ENCODE data around the gene PNMA8C.
"Not testable (repeated sequence)": the region's sequence is repeated elsewhere in the genome, so short reads cannot be mapped to it uniquely, and the experiment has no call there.

Gene PNMA8C

DNA sequence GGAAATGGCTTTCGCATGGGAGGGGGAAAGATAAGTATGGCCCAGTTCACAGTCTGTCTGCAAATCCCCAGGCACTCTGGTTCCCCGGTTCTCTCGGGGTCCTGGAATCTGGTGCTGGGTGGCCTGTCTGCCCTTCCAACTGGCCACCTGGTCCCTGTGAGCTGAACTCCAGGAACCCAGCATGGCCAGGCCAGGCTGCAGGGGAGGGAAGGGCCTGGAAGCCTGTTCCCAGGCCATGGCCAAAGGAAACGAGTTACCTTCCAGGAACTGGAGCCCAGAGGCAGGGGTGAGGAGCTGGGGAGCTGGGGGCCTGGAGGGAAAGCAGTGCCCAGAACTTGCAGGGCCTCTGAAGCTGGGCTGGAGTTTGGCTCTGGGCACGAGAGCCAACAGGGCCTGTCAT is 19.1 kb upstream of the PNMA8C start:
- DNase-seq, result no peak

DNA sequence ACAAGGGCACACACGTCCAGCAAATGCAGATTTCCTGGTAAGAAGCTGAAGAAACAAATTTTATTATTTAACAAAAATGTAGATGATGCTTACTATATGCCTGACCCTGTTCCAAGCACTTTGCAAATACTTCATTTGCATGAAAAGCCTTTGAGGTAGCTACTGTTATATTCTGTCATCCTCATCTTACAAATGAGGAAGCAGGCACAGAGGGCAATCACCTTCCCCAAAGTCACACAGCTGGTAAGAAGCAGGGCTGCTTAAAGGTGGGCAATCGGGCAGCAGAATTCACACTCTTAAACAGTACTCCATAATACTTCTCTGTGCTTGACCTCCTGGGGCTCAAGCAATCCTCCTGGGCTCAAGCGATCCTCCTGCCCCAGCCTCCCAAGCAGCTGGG is 18.3 kb upstream of the PNMA8C start:
- no peak for DNase-seq

DNA sequence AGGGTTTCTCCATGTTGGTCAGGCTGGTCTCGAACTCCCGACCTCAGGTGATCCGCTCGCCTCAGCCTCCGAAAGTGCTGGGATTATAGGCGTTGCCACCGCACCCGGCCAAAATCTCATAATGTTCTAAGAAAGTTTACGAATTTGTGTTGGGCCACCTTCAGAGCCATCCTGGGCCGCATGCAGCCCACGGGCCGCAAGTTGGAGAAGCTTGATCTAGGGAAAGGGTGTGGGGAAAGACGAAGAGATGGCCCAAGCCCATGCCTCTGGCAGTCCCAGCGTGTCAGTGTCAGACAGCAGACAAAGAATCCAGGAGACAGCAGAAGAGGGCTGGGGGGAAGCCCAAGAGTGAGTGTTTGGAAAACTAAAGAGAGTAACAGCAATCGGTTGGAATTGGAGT is 17.3 kb upstream of the PNMA8C start:
- DNase-seq, result no peak

DNA sequence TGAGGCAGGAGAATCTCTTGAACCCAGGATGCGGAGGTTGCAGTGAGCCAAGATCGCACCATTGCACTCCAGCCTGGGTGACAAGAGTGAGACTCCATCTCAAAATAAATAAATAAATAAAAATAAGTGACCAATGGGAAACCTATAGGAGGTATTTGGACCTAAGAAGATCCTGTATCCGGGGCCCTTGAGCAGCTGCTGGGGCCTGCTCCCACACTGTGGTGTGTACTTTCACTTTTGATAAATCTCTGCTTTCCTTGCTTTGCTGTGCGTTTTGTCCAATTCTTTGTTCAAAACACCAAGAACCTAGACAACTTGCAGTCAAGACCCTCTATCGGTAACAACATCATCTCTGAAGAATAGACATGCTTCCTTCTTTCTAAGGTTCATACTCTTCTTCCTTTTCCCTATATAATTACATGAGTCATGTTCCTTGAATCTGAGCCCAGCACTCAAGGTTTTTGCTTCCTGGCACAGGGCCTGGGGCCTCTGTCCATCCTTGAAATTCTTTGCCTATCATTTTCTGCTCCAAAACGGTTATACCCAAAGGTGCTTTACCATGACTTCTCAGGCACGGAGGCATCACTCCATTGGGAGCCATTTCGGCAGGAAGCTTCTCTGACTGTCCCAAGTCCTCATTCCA is 14.2 kb upstream of the PNMA8C start:
- DNase-seq, result no peak

DNA sequence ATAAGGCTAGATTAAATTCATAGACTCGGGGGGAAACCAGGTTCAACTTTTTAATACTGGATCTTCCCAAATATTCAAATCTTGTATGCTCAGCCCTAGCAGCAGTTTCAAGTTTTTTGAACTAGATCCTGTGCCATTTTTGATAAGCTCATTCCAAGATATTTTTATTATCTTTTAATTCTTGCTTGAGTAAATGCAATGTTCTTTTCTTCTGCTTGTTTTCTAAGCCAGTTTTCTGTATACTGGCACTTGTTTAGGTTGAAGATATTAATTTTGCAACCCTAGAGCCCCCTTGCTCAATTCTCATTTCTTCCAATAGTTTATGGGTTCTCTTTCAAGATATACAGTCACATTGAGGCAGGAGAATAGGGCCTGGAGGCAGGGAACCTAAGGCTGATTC is 13.1 kb upstream of the PNMA8C start:
- no peak for DNase-seq

DNA sequence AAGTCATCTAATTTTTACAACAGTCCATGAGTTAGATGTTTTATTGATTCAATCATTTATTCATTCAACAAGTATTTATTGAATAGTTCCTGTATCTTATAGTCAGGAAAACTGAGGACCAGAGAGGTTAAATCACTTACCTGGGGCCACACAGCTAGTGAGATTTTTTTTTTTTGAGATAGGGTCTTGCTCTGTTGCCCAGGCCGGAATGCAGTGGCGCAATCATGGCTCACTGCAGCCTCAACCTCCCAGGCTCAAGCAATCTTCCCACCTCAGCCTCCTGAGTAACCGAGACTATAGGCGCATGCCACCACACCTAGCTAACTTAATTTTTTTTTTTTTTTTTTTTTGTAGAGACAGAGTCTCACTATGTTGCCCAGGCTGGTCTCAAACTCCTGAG is 7.0 kb upstream of the PNMA8C start:
- DNase-seq, result not testable (repeated sequence)

DNA sequence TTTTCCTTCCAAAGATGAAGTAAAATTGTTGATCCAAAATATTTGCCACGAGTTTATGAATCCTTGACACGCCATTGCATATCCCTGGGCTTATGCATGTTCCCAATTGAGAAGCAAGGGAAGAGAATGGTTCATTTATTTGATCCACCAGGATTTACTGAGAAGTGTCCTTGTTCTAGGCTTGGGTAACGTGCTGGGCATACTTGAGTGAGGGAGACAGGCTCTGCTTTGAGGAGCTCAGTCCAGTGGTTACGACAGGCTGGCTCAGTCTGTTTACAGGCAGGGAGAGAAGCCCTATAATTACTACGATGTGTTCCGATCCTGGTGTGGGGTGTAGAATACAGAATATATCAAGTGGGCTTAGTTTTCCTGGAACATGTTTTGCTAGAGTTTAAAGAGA is 6.3 kb upstream of the PNMA8C start:
- peak in 34 of 51 donors; percentile 6 to 89 (median 47) for DNase-seq

DNA sequence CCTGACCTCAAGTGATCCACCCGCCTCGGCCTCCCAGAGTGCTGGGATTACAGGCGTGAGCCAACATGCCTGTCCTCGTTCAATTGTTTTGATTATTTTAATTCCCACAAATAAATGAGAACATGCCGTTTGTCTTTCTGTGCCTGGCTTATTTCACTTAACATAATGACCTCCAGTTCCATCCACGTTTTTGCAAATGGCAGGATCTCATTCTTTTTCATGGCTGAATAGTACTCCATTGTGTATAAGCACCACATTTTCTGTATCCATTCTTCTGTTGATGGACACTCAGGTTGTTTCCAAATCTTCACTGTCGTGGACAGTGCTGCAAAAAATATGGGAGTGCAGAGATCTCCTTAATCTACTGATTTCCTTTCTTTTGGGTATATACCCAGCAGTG is 4.7 kb upstream of the PNMA8C start:
- DNase-seq, result not testable (repeated sequence)

DNA sequence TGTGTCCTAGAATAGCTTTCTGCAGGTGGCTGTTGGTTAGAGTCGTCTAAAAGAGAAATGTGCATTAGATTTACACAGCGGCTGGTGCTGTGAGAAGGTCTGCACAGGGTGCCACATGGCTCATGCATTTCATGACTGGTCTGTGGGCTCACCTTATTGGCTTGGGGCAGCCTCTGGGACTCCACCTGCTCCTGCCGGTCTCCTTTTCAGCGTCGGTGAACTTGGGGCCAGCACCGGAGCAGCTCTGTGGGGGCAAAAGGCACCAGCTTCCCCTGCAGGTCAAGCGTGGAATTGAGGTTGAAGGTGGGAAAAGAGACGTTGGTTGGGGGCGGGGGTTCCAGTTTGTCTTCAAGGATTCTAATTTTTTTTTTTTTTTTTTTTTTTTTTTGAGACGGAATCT is 3.1 kb upstream of the PNMA8C start:
- no peak for DNase-seq

DNA sequence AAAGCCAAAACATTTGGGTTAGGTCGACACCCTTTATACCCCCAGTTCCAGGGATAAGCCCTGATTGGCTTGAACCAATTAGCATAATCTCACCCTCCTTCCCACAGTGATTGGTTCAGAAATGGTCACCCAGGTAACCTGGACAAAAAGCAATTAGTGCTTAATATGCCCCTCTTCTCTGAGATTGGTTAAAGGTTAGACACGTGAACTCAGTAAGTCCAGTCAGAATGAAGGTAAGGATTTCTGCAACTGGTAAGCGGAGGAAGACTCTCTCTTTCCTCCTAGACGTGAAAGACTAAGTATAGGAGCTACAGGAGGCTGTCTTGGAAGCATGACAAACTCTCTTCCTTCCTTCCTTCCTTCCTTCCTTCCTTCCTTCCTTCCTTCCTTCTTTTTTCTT is 1.3 kb upstream of the PNMA8C start:
- no peak for DNase-seq

DNA sequence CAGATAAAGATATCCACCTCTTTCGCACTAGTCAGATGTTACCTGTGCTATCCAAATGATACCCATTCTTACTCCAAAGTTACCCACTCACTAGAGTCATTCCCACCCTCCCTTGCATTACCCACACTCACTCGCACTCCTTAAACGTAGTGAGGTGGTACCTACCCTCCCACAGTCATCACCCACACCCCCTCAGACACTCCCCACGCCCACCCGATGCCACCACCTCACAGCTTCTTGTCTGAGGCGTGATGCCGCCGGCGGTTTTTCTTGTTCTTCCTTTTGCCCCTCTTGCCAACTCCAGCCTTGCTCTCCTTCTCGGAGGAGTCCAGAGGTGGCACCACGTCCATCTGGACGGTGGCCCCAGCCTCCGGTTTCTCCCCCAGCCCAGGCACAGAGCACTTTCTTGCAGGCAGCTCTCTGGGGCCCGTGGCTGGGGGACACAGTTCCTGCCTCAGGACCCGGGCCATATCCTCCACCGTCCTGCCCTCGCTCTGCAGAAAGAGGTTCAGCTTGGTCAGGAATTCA is 1.2 kb downstream of the PNMA8C start:
- DNase-seq, result no peak

DNA sequence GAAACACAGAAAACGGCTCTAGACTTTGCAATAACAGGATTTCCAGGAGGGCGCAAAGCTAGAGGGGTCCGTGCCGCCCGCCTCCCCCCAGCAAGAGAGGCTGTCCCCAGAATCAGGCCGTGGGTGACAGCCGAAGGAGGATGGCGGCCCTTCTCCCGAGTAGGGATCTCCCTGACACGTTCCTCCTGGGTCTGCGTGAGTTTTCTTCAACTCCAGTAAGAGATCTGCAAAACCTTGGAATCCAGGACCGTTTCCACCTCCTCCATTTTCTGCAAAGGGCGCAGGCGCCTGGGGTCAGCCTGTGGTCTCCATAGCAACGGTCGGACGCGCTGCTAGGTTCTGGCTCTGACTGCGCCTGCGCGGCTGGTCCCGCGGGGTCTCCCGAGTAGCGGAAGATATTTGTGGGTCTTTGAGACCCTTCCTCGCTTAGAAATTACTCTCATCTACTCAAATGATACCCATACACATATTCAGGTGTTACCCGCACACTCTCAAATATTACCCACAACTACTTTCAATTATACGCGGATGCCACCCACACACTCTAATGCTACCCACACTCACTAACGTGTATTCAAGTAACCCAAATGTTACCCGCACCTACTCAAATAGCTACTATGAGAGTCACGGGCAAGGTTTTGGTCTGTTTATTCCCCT is 2.1 kb downstream of the PNMA8C start:
- peak in 50 of 51 donors; percentile 16 to 88 (median 68) for DNase-seq

DNA sequence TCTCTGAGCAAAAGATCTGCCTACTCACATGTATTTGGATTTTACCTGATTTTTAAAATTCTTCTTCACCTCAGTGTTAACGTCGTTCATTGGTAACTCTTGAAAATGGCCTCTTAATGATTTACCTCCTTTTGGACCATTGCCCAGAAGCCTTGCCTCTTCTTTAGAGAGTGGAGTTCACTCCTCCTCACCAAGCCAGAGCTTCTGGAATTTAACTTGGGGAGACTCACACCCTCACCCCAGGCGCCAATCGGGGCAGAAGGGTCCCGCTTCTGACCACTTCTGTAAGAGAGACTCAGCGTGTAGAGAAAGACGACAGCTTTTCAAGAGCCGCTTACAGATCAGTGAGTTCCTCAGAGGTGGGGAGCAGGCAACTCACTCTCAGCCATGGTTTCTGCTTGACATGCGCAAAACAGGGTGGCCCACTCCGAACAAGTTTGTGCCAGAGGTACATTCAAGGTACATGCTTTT is 2.7 kb downstream of the PNMA8C start:
- peak in 3 of 51 donors; percentile 19 to 45 (median 36) for DNase-seq

DNA sequence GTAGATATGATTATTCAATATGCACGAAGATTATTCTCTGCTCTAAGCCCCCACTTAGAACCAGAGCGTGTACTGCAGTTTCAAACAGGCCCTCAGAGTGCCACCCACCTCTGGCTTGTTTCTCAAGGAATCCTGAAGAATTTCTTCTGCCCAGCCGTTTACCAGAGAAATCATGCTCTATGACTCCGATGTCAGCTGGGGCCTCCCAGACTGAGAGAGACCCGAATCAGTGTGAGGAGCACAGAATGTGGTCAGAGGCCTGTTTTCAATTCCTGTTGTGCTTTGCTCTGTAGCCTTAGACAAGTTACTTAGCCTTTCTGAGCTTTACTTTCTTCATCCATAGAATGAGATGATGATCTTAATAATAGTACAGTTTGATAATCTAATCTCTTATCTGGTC is 5.5 kb downstream of the PNMA8C start:
- DNase-seq, result no peak

DNA sequence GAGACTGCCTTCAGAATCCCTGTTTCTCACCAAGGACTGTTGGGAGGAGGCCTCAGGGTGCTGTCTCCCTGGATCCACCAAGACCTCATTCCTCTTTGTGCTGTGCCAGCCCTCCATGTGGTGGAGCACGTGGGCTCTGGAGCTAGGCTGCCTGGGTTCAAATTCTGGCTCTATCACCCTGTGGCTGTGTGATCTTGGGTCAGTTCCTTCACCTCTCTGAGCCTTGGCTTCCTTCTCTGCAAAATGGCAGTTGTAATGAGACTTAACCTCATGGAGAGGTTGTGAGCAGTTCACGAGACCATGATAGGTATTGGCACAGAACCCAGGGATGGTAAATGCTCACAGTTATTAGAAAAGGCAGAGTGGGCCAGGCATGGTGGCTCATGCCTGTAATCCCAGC is 6.4 kb downstream of the PNMA8C start:
- no peak for DNase-seq

DNA sequence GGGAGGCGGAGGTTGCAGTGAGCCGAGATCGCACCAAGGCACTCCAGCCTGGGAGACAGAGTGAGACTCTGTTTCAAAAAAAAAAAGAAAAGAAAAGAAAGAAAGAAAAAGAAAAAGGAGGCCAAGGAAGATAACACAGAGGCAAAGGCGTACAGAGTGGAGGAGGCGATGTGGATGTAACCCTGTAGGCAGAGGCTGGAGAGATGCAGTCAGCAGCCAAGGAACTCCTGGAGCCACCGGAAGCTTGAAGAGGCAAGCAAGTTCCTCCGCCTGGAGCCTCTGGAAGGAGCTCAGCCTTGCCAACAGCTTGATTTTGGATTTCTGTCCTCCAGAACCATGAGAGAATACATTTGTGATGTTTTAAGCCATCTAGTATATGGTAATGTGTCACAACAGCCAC is 8.7 kb downstream of the PNMA8C start:
- no peak for DNase-seq

DNA sequence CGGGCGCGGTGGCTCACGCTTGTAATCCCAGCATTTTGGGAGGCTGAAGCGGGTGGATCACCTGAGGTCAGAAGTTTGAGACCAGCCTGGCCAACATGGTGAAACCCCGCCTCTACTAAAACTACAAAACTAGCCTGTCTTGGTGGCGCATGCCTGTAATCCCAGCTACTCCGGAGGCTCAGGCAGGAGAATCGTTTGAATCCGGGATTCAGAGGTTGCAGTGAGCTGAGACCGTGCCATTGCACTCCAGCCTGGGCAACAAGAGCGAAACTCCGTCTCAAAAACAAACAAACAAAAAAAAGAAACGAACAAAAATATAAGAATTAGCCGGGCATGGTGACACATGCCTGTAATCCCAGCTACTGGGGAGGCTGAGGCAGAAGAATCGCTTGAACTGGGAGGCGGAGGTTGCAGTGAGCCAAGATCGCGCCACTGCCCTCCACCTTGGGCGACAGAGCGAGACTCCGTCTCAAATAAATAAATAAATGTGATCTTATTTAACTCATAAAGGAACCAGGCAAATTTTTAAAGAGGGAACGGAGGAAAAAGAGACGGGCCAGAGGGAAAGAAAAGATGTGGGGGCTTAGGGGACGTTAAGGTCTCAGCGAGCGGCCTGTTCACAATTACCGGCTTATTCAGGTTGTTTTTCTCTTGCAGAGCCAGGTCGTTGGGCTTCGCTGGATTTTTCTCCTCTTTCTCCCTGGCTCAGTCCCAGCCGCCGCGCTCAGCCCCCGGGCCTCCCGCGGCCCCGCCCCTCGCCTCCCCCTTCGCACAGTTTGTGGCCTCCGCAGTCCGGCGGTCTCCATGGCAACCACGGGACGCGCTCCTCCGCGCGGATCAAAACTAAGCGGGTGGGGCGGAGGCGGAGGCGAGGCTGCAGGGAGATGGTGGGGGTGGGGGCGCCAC is 12.7 kb downstream of the PNMA8C start:
- DNase-seq, result peak in 49 of 51 donors; percentile 14 to 90 (median 75)

DNA sequence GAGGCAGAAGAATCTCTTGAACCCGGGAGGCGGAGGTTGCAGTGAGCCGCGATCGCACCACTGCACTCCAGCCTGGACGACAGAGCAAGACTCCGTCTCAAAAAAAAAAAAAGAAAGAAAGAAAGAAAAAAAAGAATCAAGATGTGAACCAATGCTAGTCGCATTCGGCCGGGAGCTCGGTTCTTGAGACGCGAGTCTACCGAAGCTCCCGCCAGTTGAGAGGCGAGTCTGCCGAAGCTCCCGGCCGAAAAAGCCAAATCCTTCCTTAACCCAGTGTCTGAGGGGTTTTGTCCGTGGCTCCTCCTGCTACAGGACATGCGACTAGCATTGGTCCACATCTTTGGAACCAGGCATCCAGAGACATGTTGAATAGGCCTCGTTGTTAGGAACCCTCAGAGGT is 13.8 kb downstream of the PNMA8C start:
- not testable (repeated sequence) for DNase-seq

DNA sequence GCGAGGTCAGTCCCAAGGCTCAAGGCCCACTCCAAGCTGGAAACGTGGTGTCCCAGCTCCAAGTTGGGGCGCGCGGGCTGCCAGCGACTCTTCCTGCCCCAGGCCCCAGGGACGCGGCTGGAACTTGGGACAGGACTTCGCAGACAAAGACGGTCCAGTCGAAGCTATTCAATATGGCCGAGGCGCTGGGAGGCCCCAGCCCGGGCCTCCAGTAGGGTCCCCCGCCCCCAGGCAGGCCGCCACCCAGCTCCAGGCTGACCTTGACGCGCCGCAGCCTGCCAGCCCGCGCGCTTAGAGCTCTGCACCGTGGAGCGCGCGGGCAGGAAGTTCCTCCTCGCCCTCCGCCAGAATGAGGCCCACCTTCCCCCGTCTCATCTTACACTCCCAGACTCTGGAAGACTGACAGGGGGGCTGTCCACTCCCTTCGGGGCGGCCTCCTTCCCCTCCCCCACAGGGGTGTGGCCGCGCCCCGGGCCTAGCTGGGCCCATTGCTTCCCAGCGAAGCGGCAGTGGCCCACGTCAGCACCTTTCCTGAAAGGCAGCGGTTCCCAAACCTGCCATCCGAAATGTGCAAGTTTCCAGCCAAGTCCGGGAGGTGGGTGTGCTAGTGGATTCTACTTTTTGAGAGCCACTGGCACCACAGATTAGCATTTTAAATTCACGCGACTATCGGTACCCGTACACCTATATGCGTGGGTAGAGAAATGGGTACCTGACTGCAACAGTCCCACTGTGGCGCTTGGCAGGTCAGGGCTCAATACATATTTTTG is 15.3 kb downstream of the PNMA8C start, which contains the start of gene CCDC8:
Gene CCDC8 (minus strand): TSS at position 303 of the 770 bp plus-strand sequence. CDS start 754 bp downstream, outside the sequence.
- peak in 32 of 51 donors; percentile 10 to 74 (median 58) for DNase-seq

DNA sequence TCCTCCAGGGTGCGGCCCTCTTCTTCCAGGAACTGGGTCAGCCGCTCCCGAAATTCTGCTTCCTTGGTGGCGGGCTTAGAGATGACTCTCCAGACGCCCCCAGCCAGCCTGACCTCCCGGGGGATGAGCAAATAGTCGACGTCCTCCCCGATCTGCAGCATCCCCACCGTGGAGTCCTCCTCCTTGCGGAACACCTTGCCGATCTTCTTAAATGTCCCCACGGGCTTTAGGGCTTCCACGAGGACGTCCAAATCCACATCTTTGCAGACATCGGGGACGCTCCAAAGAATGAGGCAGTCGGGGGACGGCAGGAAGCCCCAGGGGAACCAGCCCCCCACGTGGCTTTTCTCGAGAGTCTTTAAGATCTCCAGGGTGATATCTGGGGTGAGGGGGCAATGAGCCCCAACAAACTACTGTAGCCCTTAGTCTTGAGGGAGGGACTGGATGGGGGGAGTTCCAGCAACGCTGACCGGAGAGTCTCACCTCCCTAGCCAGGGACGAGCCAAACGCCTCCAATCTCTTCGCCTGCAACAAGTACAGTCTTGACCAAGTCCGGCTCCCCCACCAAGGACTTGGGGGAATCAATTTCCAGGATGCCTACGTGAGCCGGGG is 16.0 kb downstream of the PNMA8C start:
- DNase-seq, result no peak

All from hypothalamus (tissue), 51 donors.